ENCODE measurements around the gene RNF145.
A peak's percentile ranks its signal among the peaks of the same experiment; 100 is the strongest.
"Not testable (repeated sequence)": the region's sequence is repeated elsewhere in the genome, so short reads cannot be mapped to it uniquely, and the experiment has no call there.

Gene RNF145

DNA sequence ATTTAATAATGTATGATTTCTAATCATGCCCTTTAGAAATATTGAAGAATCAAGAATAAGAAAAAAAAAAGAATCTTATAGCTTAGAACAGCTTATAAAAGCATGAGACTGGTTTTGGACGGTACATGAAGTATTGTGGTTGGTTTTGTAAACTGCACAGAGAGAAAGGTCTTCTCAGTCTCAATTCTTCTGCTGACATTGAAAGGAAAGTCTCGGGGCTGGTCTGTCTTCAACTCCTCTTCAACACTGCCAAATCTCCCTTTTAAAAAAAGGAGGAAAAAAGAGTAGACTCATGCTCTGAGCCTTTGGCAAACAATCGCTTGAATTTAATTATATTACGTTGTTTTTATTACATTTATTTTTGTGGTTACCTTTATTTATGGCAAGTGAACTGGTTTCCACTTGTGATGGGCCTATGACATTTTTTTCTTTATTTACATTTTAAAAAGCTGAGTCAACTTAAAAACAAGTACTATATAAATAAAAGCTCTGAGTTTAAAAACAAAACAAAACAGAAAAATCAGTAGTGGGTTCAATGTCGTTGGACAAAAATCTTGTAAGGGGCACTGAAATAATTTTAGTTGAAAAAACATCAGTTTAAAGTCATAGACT is 76.8 kb downstream of the RNF145 start:
- TF ChIP-seq POLR2AphosphoS5 (IDR thresholded peaks at IDR 0.05; ENCODE audit: borderline replicate concordance, low read depth, low read length): no peak
- TF ChIP-seq EZH2 (IDR thresholded peaks at IDR 0.05): no peak
- TF ChIP-seq FOXP2 (optimal IDR thresholded peaks at IDR 0.05; ENCODE audit: control extremely low read depth, extremely low read length, insufficient read depth): no peak
- Histone ChIP-seq H3K27ac (no peak overlapping the region), H3K4me3 (no peak overlapping the region), H3K36me3 (ENCODE audit: insufficient read depth, low read length) (no peaks in the 10 kb centered on the region), H3K9ac (ENCODE audit: insufficient read length) (no peak overlapping the region), H3K9me3 (ENCODE audit: low read depth, low read length) (no peaks in the 10 kb centered on the region)
- DNase-seq (ENCODE audit: low read depth, low spot score): peak; percentile 5

- DNase-seq (ENCODE audit: low read depth, low spot score): no peak
- Histone ChIP-seq H3K27ac (no peak overlapping the region), H3K36me3 (ENCODE audit: insufficient read depth, low read length) (no peaks in the 10 kb centered on the region), H3K4me3 (no peak overlapping the region), H3K9me3 (ENCODE audit: low read depth, low read length) (no peaks in the 10 kb centered on the region), H3K9ac (ENCODE audit: insufficient read length) (no peak overlapping the region)
- no peak for TF ChIP-seq EZH2 (IDR thresholded peaks at IDR 0.05)
- no peak for TF ChIP-seq POLR2AphosphoS5 (IDR thresholded peaks at IDR 0.05; ENCODE audit: borderline replicate concordance, low read depth, low read length)
- TF ChIP-seq FOXP2 (optimal IDR thresholded peaks at IDR 0.05; ENCODE audit: control extremely low read depth, extremely low read length, insufficient read depth): no peak
Observed at GRCh38 chr5:159131951-159132350, 77.4 kb downstream of the RNF145 start.

GRCh38 chr5:159130871-159131270 is 78.5 kb downstream of the RNF145 start:
- H3K9me3 ChIP-seq (ENCODE audit: low read depth, low read length): 0 out of 2 replicates have a peak, but pooled peaks cover 5% of the 10 kb centered on the region
- no peak overlapping the region for H3K4me3 ChIP-seq
- H3K27ac ChIP-seq: no peak overlapping the region
- DNase-seq (ENCODE audit: low read depth, low spot score): no peak
- no peak overlapping the region for H3K9ac ChIP-seq (ENCODE audit: insufficient read length)
- H3K36me3 ChIP-seq (ENCODE audit: insufficient read depth, low read length): no peaks in the 10 kb centered on the region
- TF ChIP-seq FOXP2 (optimal IDR thresholded peaks at IDR 0.05; ENCODE audit: control extremely low read depth, extremely low read length, insufficient read depth): no peak

DNA sequence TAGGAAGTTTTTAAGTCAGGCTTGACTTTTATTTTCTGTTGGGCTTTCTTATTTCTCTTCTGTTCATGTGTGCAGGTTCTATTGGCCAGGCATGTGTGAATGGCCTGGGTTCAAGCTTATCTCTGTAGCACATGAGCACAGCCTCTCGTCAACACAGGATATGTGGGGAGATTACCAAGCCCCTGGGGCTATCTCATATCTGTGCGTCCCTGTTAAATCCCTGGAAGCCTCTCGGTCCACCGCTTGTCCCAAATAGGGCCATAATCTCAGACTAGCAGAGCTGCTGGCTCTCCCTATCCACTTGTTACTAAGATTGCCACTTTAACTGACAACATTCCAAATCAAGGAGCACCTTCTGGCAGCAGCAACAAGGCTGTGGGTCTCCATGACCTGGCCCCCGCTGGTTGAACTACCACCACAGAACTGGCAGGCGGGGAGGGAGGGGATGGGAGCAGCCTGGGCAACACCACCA is 81.2 kb downstream of the RNF145 start:
- Histone ChIP-seq H3K4me3 (no peak overlapping the region), H3K9me3 (ENCODE audit: low read depth, low read length) (0 out of 2 replicates have a peak, but pooled peaks cover 5% of the 10 kb centered on the region), H3K27ac (no peak overlapping the region), H3K9ac (ENCODE audit: insufficient read length) (no peak overlapping the region), H3K36me3 (ENCODE audit: insufficient read depth, low read length) (no peaks in the 10 kb centered on the region)
- no peak for DNase-seq (ENCODE audit: low read depth, low spot score)
- TF ChIP-seq EZH2 (IDR thresholded peaks at IDR 0.05): no peak
- no peak for TF ChIP-seq POLR2AphosphoS5 (IDR thresholded peaks at IDR 0.05; ENCODE audit: borderline replicate concordance, low read depth, low read length)
- TF ChIP-seq FOXP2 (optimal IDR thresholded peaks at IDR 0.05; ENCODE audit: control extremely low read depth, extremely low read length, insufficient read depth): no peak

DNA sequence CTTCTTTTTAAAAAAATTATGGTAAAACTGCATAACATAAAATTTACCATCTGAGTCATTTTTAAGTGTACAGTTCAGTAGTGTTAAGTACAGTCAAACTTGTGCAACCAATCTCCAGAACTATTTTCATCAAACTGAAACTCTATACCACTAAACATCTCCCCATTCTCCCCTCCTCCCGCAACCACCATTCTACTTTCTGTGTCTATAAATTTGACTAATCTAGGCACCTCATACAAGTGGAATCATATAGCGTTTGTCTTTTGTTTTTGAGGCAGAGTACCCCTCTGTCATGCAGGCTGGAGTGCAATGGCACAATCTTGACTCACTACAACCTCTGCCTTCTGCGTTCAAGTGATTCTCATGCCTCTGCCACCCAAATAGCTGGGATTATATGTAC is 85.7 kb downstream of the RNF145 start:
- Histone ChIP-seq H3K27ac (no peak overlapping the region), H3K9me3 (ENCODE audit: low read depth, low read length) (0 out of 2 replicates have a peak, but pooled peaks cover 5% of the 10 kb centered on the region), H3K4me3 (no peak overlapping the region), H3K9ac (ENCODE audit: insufficient read length) (no peak overlapping the region), H3K36me3 (ENCODE audit: insufficient read depth, low read length) (no peaks in the 10 kb centered on the region)
- TF ChIP-seq EZH2 (IDR thresholded peaks at IDR 0.05): no peak
- TF ChIP-seq FOXP2 (optimal IDR thresholded peaks at IDR 0.05; ENCODE audit: control extremely low read depth, extremely low read length, insufficient read depth): no peak
- no peak for TF ChIP-seq POLR2AphosphoS5 (IDR thresholded peaks at IDR 0.05; ENCODE audit: borderline replicate concordance, low read depth, low read length)
- DNase-seq (ENCODE audit: low read depth, low spot score): no peak

DNA sequence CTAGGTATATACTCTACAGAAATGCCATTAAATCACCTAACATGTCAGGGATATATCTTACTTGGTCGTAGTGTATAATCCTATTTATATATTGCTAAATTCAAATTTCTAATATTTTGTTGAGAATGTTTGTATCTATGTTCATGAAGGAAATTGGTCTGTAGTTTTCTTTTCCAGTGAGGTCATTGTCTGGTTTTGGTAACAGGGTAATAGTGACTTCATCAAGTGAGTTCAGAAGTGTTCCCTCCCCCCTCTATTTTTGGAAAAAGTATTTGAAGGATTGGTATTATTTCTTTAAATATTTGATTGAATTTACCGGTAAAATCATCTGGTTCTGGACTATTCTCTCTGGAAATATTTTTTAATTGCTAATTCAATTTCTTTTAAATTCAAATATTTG is 86.2 kb downstream of the RNF145 start:
- no peak overlapping the region for H3K4me3 ChIP-seq
- no peak for DNase-seq (ENCODE audit: low read depth, low spot score)
- no peak overlapping the region for H3K9ac ChIP-seq (ENCODE audit: insufficient read length)
- TF ChIP-seq FOXP2 (optimal IDR thresholded peaks at IDR 0.05; ENCODE audit: control extremely low read depth, extremely low read length, insufficient read depth) (no peak), POLR2AphosphoS5 (IDR thresholded peaks at IDR 0.05; ENCODE audit: borderline replicate concordance, low read depth, low read length) (no peak), EZH2 (IDR thresholded peaks at IDR 0.05) (no peak)
- H3K9me3 ChIP-seq (ENCODE audit: low read depth, low read length): 0 out of 2 replicates have a peak, but pooled peaks cover 5% of the 10 kb centered on the region
- no peaks in the 10 kb centered on the region for H3K36me3 ChIP-seq (ENCODE audit: insufficient read depth, low read length)
- H3K27ac ChIP-seq: no peak overlapping the region

- H3K9ac ChIP-seq (ENCODE audit: insufficient read length): no peak overlapping the region
- no peak overlapping the region for H3K27ac ChIP-seq
- no peak overlapping the region for H3K4me3 ChIP-seq
- DNase-seq (ENCODE audit: low read depth, low spot score): no peak
- H3K9me3 ChIP-seq (ENCODE audit: low read depth, low read length): no peaks in the 10 kb centered on the region
- H3K36me3 ChIP-seq (ENCODE audit: insufficient read depth, low read length): no peaks in the 10 kb centered on the region
- TF ChIP-seq POLR2AphosphoS5 (IDR thresholded peaks at IDR 0.05; ENCODE audit: borderline replicate concordance, low read depth, low read length) (no peak), FOXP2 (optimal IDR thresholded peaks at IDR 0.05; ENCODE audit: control extremely low read depth, extremely low read length, insufficient read depth) (no peak), EZH2 (IDR thresholded peaks at IDR 0.05) (no peak)
Observed at GRCh38 chr5:159121061-159121460, 88.3 kb downstream of the RNF145 start.

DNA sequence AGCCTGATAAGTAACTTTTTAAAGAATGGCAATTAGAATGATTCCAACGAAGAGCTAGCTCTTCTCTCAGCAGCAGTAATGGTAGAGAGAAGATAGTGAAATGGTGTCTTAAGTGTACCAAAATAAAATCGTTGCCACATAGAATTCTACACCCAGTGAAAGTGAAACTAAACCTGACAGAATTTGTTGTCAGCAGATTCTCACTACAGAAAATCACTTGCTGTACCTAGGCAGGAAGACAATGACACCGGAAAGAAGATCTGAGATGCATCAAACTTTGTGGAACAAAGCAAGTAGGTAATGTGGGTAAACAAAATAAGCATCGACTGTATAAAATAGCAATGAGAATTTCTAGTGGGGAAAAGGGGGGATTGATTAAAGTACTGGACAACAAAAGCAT is 88.9 kb downstream of the RNF145 start:
- Histone ChIP-seq H3K36me3 (ENCODE audit: insufficient read depth, low read length) (no peaks in the 10 kb centered on the region), H3K9ac (ENCODE audit: insufficient read length) (peak overlapping the region; percentile 37), H3K4me3 (peak overlapping the region; percentile 64), H3K27ac (no peak overlapping the region), H3K9me3 (ENCODE audit: low read depth, low read length) (no peaks in the 10 kb centered on the region)
- TF ChIP-seq POLR2AphosphoS5 (IDR thresholded peaks at IDR 0.05; ENCODE audit: borderline replicate concordance, low read depth, low read length) (no peak), FOXP2 (optimal IDR thresholded peaks at IDR 0.05; ENCODE audit: control extremely low read depth, extremely low read length, insufficient read depth) (no peak), EZH2 (IDR thresholded peaks at IDR 0.05) (no peak)
- DNase-seq (ENCODE audit: low read depth, low spot score): no peak

GRCh38 chr5:159119842-159120241 is 89.5 kb downstream of the RNF145 start:
- not testable (repeated sequence) for DNase-seq (ENCODE audit: low read depth, low spot score); H3K4me3 ChIP-seq; H3K9ac ChIP-seq (ENCODE audit: insufficient read length); H3K9me3 ChIP-seq (ENCODE audit: low read depth, low read length); H3K27ac ChIP-seq; H3K36me3 ChIP-seq (ENCODE audit: insufficient read depth, low read length)

DNA sequence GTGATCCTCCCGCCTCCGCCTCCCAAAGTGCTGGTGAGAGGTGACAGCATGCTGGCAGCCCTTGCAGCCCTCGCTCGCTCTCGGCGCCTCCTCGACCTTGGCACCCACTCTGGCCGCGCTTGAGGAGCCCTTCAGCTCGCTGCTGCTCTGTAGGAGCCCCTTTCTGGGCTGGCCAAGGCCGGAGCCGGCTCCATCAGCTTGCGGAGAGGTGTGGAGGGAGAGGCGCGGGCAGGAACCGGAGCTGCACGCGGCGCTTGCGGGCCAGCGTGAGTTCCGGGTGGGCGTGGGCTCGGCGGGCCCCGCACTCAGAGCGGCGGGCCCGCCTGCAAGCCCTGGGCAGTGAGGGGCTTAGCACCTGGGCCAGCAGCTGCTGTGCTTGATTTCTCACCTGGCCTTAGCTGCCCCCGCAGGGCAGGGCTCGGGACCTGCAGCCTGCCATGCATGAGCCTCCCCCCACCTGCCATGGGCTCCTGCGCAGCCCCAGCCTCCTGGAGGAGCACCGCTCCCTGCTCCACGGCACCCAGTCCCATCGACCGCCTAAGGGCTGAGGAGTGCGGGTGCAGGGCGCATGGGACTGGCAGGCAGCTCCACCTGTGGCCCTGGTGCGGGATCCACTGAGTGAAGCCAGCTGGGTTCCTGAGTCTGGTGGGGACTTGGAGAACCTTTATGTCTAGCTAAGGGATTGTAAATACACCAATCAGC is 90.2 kb downstream of the RNF145 start:
- H3K27ac ChIP-seq; DNase-seq (ENCODE audit: low read depth, low spot score); H3K36me3 ChIP-seq (ENCODE audit: insufficient read depth, low read length): not testable (repeated sequence)

More for the DNA sequence above, 90.2 kb downstream of the RNF145 start:
- not testable (repeated sequence) for H3K9me3 ChIP-seq (ENCODE audit: low read depth, low read length); H3K9ac ChIP-seq (ENCODE audit: insufficient read length); H3K4me3 ChIP-seq

Measured in SK-N-MC (cell line).